CD4-positive, alpha-beta T cell treated with Interleukin-12 subunit alpha and Interleukin-12 subunit beta, for 1 hour (primary cell): Measurements from ENCODE around the gene ANKIB1.
"Not testable (repeated sequence)": the region's sequence is repeated elsewhere in the genome, so short reads cannot be mapped to it uniquely, and the experiment has no call there.

Source experiments
- DNase-seq: peaks from one replicate; pipeline ENCODE4 v3.0.0-alpha.2; 2020

ANKIB1 gene

GRCh38 chr7:92245487-92246359 lies at the start of gene ANKIB1, which contains the start of gene KRIT1:
ANKIB1 (plus strand) TSS chr7:92245974; CDS start chr7:92294979, 49,005 bp downstream.
KRIT1 (minus strand) TSS chr7:92245914; CDS start chr7:92242135, 3,779 bp downstream.
- peak; percentile 89 for DNase-seq

- DNase-seq: no peak
Measured at GRCh38 chr7:92200791-92201190, 45.0 kb upstream of the ANKIB1 start.

GRCh38 chr7:92205987-92206386 lies 39.8 kb upstream of the ANKIB1 start:
- DNase-seq: no peak

- DNase-seq: no peak
Measured at GRCh38 chr7:92206672-92207071, 39.1 kb upstream of the ANKIB1 start.

GRCh38 chr7:92221766-92222165 lies 24.0 kb upstream of the ANKIB1 start:
- no peak for DNase-seq

- DNase-seq: no peak
Measured at GRCh38 chr7:92226981-92227380, 18.8 kb upstream of the ANKIB1 start.

- DNase-seq: no peak
Measured at GRCh38 chr7:92228100-92228499, 17.7 kb upstream of the ANKIB1 start.

GRCh38 chr7:92228742-92229141 lies 17.0 kb upstream of the ANKIB1 start:
- DNase-seq: no peak

- no peak for DNase-seq
Measured at GRCh38 chr7:92230547-92230946, 15.2 kb upstream of the ANKIB1 start.

- DNase-seq: no peak
Measured at GRCh38 chr7:92242972-92243371, 2.8 kb upstream of the ANKIB1 start.

GRCh38 chr7:92244808-92245486 lies 827 bp upstream of the ANKIB1 start:
- no peak for DNase-seq

- DNase-seq: peak; percentile 39
Measured at GRCh38 chr7:92246360-92247101, 757 bp downstream of the ANKIB1 start.

GRCh38 chr7:92250603-92251002 lies 4.8 kb downstream of the ANKIB1 start:
- DNase-seq: no peak

- no peak for DNase-seq
Measured at GRCh38 chr7:92251181-92251580, 5.4 kb downstream of the ANKIB1 start.

GRCh38 chr7:92253251-92253650 lies 7.5 kb downstream of the ANKIB1 start:
- no peak for DNase-seq

- not testable (repeated sequence) for DNase-seq
Measured at GRCh38 chr7:92254800-92255199, 9.0 kb downstream of the ANKIB1 start.

GRCh38 chr7:92255308-92255707 lies 9.5 kb downstream of the ANKIB1 start:
- DNase-seq: no peak

- no peak for DNase-seq
Measured at GRCh38 chr7:92259062-92259461, 13.3 kb downstream of the ANKIB1 start.

GRCh38 chr7:92259610-92260247 lies 14.0 kb downstream of the ANKIB1 start:
- DNase-seq: no peak

GRCh38 chr7:92260248-92260781 lies 14.5 kb downstream of the ANKIB1 start:
- DNase-seq: no peak

GRCh38 chr7:92266415-92267241 lies 20.9 kb downstream of the ANKIB1 start:
- DNase-seq: no peak

GRCh38 chr7:92268921-92269320 lies 23.1 kb downstream of the ANKIB1 start:
- DNase-seq: no peak
